Astrocyte of the cerebellum (primary cell): Measurements from ENCODE around the gene ATP8A2.

ENCODE experiments used
- DNase-seq: peaks from one replicate; pipeline ENCODE4 v3.0.0-alpha.2; 2011; ENCODE audit warnings: low read depth
- H3K4me3 ChIP-seq: 2 replicates; pipeline ENCODE4 v1.5.1; 2011; ENCODE audit warnings: mild to moderate bottlenecking, low read depth, low read length, moderate library complexity
- CTCF ChIP-seq: IDR thresholded peaks from 2 replicates; pipeline ENCODE4 v1.5.1; 2012; ENCODE audit warnings: low read length, low read depth, moderate library complexity, mild to moderate bottlenecking; ENCODE audit errors: missing control alignments
- in situ Hi-C: cut with HindIII; loops from 2 replicates; pipeline ENCODE4 v1.10.0; 2017; ENCODE audit warnings: low sequenced_read_pairs

Gene ATP8A2

GRCh38 chr13:25902891-25903341 lies 531.1 kb downstream of the ATP8A2 start:
- in situ Hi-C loops = no loop called here
- no peak for DNase-seq
- no peak for TF ChIP-seq CTCF
- H3K4me3 ChIP-seq = no peak overlapping the region

- TF ChIP-seq CTCF = no peak
- DNase-seq = no peak
- no peak overlapping the region for H3K4me3 ChIP-seq
- in situ Hi-C loops = no loop called here
These were observed 533.1 kb downstream of the ATP8A2 start for GRCh38 chr13:25904830-25905229.

- H3K4me3 ChIP-seq = no peak overlapping the region
- no peak for DNase-seq
- in situ Hi-C loops = no loop called here
- TF ChIP-seq CTCF = no peak
These were observed 533.8 kb downstream of the ATP8A2 start for GRCh38 chr13:25905611-25906010.

GRCh38 chr13:25906191-25906661 lies 534.5 kb downstream of the ATP8A2 start:
- no peak overlapping the region for H3K4me3 ChIP-seq
- no peak for DNase-seq
- in situ Hi-C loops = no loop called here
- TF ChIP-seq CTCF = no peak

- in situ Hi-C loops = no loop called here
- no peak for DNase-seq
- TF ChIP-seq CTCF = no peak
- no peak overlapping the region for H3K4me3 ChIP-seq
These were observed 536.6 kb downstream of the ATP8A2 start for GRCh38 chr13:25908366-25908765.

- TF ChIP-seq CTCF = no peak
- H3K4me3 ChIP-seq = no peak overlapping the region
- in situ Hi-C loops = no loop called here
- no peak for DNase-seq
These were observed 538.5 kb downstream of the ATP8A2 start for GRCh38 chr13:25910243-25910642.

GRCh38 chr13:25910991-25911419 lies 539.2 kb downstream of the ATP8A2 start:
- no peak for TF ChIP-seq CTCF
- H3K4me3 ChIP-seq = no peak overlapping the region
- in situ Hi-C loops = no loop called here

More at GRCh38 chr13:25910991-25911419, 539.2 kb downstream of the ATP8A2 start:
- DNase-seq = no peak
